Epithelial cell of esophagus (primary cell): ENCODE measurements around the gene TMEM161B.

ENCODE experiments used
- DNase-seq: peaks from one replicate; pipeline ENCODE4 v3.0.0; 2010; ENCODE audit warnings: low read depth
- H3K4me3 ChIP-seq: 2 replicates; pipeline ENCODE4 v1.5.1; 2011; ENCODE audit warnings: mild to moderate bottlenecking, low read length, control low read depth
- CTCF ChIP-seq: IDR thresholded peaks from 2 replicates; pipeline ENCODE4 v1.5.1; 2011; ENCODE audit warnings: low read depth, mild to moderate bottlenecking, low read length, control low read depth, inconsistent platforms; ENCODE audit not compliant: insufficient read depth; ENCODE audit errors: missing control alignments

Gene TMEM161B

GRCh38 chr5:88238732-88239131, 29.9 kb downstream of the TMEM161B start:
- TF ChIP-seq CTCF: no peak

GRCh38 chr5:88236866-88237642, 31.6 kb downstream of the TMEM161B start:
- no peak for TF ChIP-seq CTCF
- no peak overlapping the region for H3K4me3 ChIP-seq
- peak; percentile 30 for DNase-seq

More at GRCh38 chr5:88238732-88239131, 29.9 kb downstream of the TMEM161B start:
- H3K4me3 ChIP-seq: no peak overlapping the region
- no peak for DNase-seq

DNA sequence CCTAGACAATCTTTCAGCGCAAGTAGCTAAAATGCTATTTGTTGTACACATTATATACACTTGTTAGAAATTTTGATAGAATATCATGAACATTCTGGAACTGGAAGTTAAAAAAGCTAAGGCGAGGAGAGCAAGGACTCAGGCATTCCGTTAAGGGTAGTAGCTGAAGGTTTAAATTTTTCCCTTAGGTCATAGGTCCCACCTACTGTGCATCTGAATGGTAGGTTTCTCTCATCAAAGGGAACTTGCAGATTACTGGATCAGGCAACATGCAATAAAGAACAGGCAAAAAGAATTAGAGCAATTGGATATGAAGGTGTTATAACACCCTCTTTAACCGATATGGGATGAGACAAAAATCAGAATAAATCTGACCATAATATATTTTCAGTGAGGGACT, 32.8 kb downstream of the TMEM161B start:
- no peak for DNase-seq
- H3K4me3 ChIP-seq: no peak overlapping the region
- no peak for TF ChIP-seq CTCF

DNA sequence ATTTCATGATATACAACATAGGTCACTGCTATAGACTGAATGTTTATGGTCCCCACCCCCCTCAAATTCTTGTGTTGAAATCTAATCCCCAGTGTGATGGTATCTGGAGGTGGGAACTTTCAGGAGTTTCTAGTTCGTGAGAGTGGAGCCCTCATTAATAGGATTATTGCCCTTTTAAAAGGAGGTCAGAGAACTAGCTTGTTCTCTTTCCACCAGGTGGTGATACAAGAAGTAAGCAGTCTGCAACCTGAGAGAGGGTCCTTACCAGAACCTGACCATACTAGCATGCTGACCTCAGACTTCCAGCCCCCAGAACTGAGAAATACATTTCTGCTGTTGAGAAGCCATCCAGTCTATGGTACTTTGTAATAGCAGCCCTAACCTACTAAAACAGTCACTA, 33.3 kb downstream of the TMEM161B start:
- no peak overlapping the region for H3K4me3 ChIP-seq
- TF ChIP-seq CTCF: no peak
- DNase-seq: no peak

- no peak for TF ChIP-seq CTCF
- H3K4me3 ChIP-seq: no peak overlapping the region
- DNase-seq: no peak
These were observed 38.0 kb downstream of the TMEM161B start for GRCh38 chr5:88230546-88231066.

GRCh38 chr5:88226881-88227450, 41.7 kb downstream of the TMEM161B start:
- no peak for TF ChIP-seq CTCF
- no peak overlapping the region for H3K4me3 ChIP-seq
- no peak for DNase-seq
